ENCODE data around the gene BTG1.
"Not testable (repeated sequence)": the region's sequence is repeated elsewhere in the genome, so short reads cannot be mapped to it uniquely, and the experiment has no call there.

BTG1 gene

GRCh38 chr12:92102606-92103005 lies 43.0 kb downstream of the BTG1 start:
- no peak for DNase-seq

- no peak for DNase-seq
These were observed 46.9 kb downstream of the BTG1 start for GRCh38 chr12:92098594-92099380.

- no peak for DNase-seq
These were observed 49.1 kb downstream of the BTG1 start for GRCh38 chr12:92096346-92097136.

GRCh38 chr12:92094751-92095161 lies 50.9 kb downstream of the BTG1 start:
- DNase-seq = no peak

GRCh38 chr12:92094301-92094700 lies 51.3 kb downstream of the BTG1 start:
- not testable (repeated sequence) for DNase-seq

All from amygdala (tissue), 56 donors.